Mucosa of rectum (tissue), 2 donors: ENCODE data around the gene COL23A1.

Experiments used
- H3K27ac ChIP-seq, 2 donors: one replicate each; pipeline ENCODE4 v1.7.0; 2013; ENCODE audit warnings: inconsistent platforms in 2 of 2, low read depth in 2 of 2, low read length in 2 of 2
- H3K27me3 ChIP-seq, 2 donors: one replicate each; pipeline ENCODE4 v1.7.0; 2013; ENCODE audit warnings: low read length in 2 of 2; ENCODE audit not compliant: control insufficient read depth in 2 of 2, insufficient read depth in 2 of 2
- H3K36me3 ChIP-seq, 2 donors: one replicate each; pipeline ENCODE4 v1.7.0; 2013; ENCODE audit warnings: low read length in 2 of 2; ENCODE audit not compliant: control insufficient read depth in 2 of 2, insufficient read depth in 2 of 2
- H3K4me1 ChIP-seq, 2 donors: one replicate each; pipeline ENCODE4 v1.7.0; 2013; ENCODE audit warnings: low read length in 2 of 2, mild to moderate bottlenecking in 1 of 2; ENCODE audit not compliant: control insufficient read depth in 2 of 2, insufficient read depth in 2 of 2
- H3K4me3 ChIP-seq, 2 donors: one replicate each; pipeline ENCODE4 v1.7.0; 2013; ENCODE audit warnings: low read length in 2 of 2
- H3K9ac ChIP-seq, 2 donors: one replicate each; pipeline ENCODE4 v1.7.0; 2013; ENCODE audit warnings: low read length in 2 of 2, low read depth in 1 of 2, mild to moderate bottlenecking in 1 of 2
- H3K9me3 ChIP-seq, 2 donors: one replicate each; pipeline ENCODE4 v1.7.0; 2013; ENCODE audit warnings: low read length in 2 of 2; ENCODE audit not compliant: control insufficient read depth in 2 of 2
- donor health status: healthy.
- donor health status: Normal muscosa, but diverticular disease.

The COL23A1 gene

DNA sequence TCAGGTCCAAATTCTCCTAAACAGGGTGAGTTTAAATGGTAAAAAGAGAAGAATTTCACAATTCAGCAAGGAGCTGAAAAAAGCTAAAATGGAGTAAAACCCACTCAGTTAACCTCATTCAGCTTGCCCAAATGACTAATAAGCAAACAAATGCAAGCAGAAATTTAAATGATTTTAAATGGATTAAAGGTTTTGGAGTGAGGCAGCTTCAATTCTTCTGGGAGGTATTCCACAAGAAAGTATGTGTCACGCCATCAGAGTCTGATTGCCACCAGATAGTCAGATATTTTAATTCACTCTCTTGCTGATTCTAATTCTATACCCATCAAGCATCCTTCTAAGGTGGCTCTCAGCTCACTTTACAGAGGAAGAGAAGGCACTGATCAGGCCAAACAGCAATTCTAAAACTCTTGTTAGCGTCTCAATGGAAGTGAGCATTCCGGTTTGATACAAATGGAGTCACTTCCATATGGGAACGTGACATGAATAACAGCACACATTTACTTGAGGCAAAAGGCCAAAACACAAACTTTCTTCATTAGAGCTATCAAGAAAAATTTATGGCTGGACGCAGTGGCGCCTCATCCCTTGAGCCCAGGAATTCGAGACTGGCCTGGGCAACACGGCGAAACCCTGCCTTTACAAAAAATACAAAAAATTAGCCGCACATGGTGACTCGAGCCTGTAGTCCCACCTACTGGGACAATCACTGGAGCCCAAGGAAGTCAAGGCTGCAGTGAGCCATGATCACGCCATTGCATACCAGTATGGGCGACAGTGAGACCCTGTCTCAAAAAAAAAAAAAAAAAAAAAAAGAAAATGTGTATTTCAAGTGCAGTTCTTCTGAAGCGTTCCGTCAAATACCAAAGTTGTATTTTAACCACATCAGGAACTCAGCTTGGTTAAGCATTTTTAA is 34.7 kb upstream of the COL23A1 start:
- Histone ChIP-seq H3K27me3 (no peaks in the 10 kb centered on the region), H3K9me3 (no peaks in the 10 kb centered on the region), H3K4me3 (peak overlapping the region; percentile 78 to 88), H3K27ac (no peak overlapping the region), H3K9ac (no peak overlapping the region), H3K4me1 (peaks cover 15 to 19% of the 10 kb centered on the region in 2 donors), H3K36me3 (peaks cover 26 to 27% of the 10 kb centered on the region in 2 donors)

DNA sequence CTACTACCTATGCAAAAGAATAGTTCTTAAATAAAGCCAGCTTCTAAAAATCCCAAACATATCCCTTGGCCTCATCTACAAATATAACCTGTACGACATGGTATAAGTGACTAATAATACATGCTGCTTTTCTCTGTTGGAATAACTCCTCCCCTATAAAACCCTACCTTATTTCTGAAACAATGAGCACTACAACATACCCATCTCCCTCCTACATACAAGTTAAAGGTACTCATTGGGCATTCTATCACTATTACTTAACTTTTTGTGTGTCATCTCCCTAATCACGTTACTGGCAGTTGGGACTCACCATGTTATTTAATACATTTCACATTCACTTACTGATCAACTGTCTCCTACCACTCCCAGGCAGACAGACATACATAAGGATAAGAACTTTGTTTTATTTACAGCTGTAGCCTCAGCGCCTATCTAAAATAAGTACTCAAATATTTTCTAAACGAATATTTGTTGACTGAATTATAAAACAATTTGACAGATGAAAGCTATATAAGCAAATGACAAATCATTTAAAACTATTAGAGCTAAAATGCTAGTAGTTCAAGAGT is 32.6 kb upstream of the COL23A1 start:
- peaks cover 43 to 46% of the 10 kb centered on the region in 2 donors for H3K36me3 ChIP-seq
- H3K4me1 ChIP-seq, result peaks cover 15 to 19% of the 10 kb centered on the region in 2 donors
- H3K4me3 ChIP-seq, result no peak overlapping the region
- no peak overlapping the region for H3K9ac ChIP-seq
- H3K27me3 ChIP-seq, result no peaks in the 10 kb centered on the region
- H3K27ac ChIP-seq, result no peak overlapping the region
- H3K9me3 ChIP-seq, result no peaks in the 10 kb centered on the region

DNA sequence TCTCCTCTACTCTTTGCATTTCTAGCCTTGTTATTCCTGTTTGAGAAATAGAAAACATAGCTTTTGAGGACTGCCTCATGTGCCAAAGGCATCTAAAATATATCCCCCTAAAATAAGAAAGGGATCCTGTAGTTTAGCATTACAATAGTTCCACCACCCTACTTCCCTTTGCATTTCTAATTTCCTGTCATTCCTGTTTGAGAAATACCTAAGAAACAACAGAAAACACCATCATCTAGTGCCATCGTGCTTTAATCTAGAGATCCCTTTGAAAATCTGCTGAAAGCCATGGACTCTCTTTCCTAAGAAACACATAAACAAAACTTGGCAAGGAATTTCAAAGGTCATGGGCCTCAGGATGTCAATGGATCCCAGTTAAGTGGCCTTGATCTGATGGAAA is 29.2 kb upstream of the COL23A1 start:
- no peak overlapping the region for H3K9ac ChIP-seq
- no peak overlapping the region for H3K4me3 ChIP-seq
- peaks cover under 1 to 3% of the 10 kb centered on the region in 2 donors for H3K4me1 ChIP-seq
- no peak overlapping the region for H3K27ac ChIP-seq
- H3K36me3 ChIP-seq, result peaks cover 65 to 73% of the 10 kb centered on the region in 2 donors
- no peaks in the 10 kb centered on the region for H3K27me3 ChIP-seq
- no peaks in the 10 kb centered on the region for H3K9me3 ChIP-seq

DNA sequence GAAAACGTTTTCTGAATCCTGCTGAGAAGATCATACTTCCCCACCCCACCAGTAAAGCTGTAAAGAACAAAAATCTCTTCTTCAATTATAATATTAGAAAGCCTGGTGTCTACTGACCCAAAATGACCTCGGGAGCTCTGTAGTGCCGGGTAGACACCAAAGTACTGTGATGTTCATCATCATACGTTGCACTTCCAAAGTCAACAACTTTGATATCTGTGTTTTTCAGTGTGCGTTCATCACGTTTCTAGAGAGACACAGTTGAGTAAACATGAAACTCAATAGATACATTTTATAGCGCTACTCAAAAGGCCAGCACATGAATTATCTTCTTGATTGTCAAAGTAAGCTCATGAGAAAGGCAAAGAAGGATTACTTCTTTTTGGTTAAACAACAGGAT is 22.1 kb upstream of the COL23A1 start:
- H3K9ac ChIP-seq, result no peak overlapping the region
- H3K27ac ChIP-seq, result no peak overlapping the region
- H3K27me3 ChIP-seq, result no peaks in the 10 kb centered on the region
- no peaks in the 10 kb centered on the region for H3K9me3 ChIP-seq
- H3K36me3 ChIP-seq, result peaks cover 67 to 70% of the 10 kb centered on the region in 2 donors
- no peak overlapping the region for H3K4me3 ChIP-seq
- no peaks in the 10 kb centered on the region for H3K4me1 ChIP-seq

DNA sequence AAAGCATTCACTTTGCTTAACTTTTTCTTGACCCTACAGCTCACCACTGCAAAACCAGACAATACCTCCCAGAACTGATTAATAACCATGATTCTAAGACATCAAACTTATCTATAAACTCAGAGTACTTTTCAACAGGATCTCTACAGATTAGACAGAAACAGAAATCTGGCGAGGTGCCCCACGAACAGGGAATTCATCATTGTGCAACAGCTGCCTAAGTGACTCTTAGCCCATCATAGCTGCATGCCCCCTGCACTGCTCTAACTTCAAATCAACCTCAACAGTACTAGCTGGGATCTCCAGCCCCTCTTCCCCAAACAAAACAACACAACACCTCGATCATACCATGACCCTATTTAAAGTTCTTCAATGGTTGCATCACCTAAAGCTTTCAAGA is 16.1 kb upstream of the COL23A1 start:
- no peak overlapping the region for H3K9ac ChIP-seq
- no peak overlapping the region for H3K4me3 ChIP-seq
- H3K27me3 ChIP-seq, result no peaks in the 10 kb centered on the region
- H3K36me3 ChIP-seq, result peaks cover 49 to 64% of the 10 kb centered on the region in 2 donors
- no peak overlapping the region for H3K27ac ChIP-seq
- H3K9me3 ChIP-seq, result no peaks in the 10 kb centered on the region
- no peaks in the 10 kb centered on the region for H3K4me1 ChIP-seq

DNA sequence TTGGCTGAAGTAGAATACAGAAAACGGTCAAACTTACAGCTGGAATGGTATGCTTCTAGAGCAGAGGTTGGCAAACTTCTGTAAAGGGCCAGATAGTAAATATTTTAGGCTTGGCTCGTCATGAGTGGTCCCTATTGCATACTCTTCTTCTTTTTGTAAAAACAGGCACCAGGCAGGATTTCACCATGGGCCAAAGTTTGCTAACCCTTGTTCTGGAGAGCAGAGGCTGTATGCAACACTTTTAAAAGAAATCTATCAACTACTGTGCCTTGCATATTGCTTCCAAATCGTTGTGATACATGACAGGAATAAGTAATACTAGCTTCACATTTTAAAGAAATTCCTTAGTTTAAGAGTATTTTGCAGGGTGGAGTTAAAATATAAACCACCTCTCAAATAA is 15.6 kb upstream of the COL23A1 start:
- Histone ChIP-seq H3K9me3 (no peaks in the 10 kb centered on the region), H3K27ac (no peak overlapping the region), H3K9ac (no peak overlapping the region), H3K4me3 (no peak overlapping the region), H3K27me3 (no peaks in the 10 kb centered on the region), H3K4me1 (no peaks in the 10 kb centered on the region), H3K36me3 (peaks cover 44 to 63% of the 10 kb centered on the region in 2 donors)

DNA sequence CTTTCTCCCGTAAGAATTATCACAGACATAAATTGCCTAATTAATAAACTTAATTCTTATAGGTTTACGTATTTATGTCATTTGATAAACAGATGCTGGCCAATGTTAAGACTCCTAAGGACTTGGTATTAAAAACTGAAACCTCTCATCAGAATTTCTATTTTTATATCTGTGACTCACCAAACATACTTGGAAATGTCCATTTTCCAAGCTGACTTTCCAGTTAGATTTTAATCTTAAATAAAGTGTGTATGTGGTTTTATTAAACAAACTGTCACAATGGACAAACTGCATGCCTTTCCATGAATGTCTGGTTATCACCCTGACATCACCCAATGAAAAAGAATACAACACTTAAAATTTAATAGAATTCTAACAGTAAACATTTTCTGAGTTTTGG is 12.6 kb upstream of the COL23A1 start:
- H3K9me3 ChIP-seq, result no peaks in the 10 kb centered on the region
- no peaks in the 10 kb centered on the region for H3K4me1 ChIP-seq
- no peak overlapping the region for H3K27ac ChIP-seq
- no peaks in the 10 kb centered on the region for H3K27me3 ChIP-seq
- peaks cover 31 to 51% of the 10 kb centered on the region in 2 donors for H3K36me3 ChIP-seq
- no peak overlapping the region for H3K4me3 ChIP-seq
- H3K9ac ChIP-seq, result no peak overlapping the region

DNA sequence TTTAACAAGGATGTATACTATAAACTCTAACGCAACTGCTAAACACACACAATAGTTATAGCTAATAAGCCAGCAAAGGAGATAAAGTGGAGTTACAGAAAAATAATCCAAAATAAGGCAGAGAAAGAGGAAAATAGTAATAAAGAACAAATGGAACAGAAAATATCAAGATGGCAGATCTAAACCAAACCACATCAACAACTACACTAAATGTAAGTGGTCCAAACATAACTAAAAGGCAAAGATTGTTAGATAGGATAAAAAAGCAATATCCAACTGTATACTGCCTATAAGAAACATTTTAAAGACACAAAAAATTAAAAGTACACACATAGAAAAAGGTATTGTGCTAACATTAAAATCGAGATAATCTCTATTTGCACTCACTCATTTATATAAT is 5.6 kb upstream of the COL23A1 start:
- H3K4me1 ChIP-seq, result no peaks in the 10 kb centered on the region
- H3K36me3 ChIP-seq, result peaks cover 0 to 3% of the 10 kb centered on the region in 2 donors
- no peak overlapping the region for H3K27ac ChIP-seq
- H3K9ac ChIP-seq, result no peak overlapping the region
- H3K27me3 ChIP-seq, result peaks cover 4 to 9% of the 10 kb centered on the region in 2 donors
- no peak overlapping the region for H3K4me3 ChIP-seq
- H3K9me3 ChIP-seq, result peaks cover 4 to 9% of the 10 kb centered on the region in 2 donors

DNA sequence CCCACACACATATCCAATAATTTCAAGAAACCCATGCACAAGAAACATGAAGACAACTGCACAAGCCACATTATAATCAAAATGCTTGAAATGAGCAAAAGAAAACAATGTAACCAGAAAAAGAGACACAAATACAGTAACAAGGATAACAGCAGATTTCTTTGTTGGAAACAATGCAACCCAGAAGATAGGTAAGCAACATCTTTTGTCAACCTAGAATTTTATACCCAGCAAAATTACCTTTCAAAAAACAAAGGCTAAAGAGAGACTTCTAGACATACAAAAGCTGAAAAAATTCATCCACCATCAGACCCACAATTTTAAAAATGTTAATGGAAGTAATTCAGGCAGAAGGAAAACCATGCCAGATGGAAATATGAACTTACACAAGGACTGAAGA is 5.0 kb upstream of the COL23A1 start:
- Histone ChIP-seq H3K27ac (no peak overlapping the region), H3K36me3 (no peaks in the 10 kb centered on the region), H3K4me3 (no peak overlapping the region), H3K4me1 (peaks cover 0 to 4% of the 10 kb centered on the region in 2 donors), H3K9ac (no peak overlapping the region), H3K9me3 (peaks cover 4 to 9% of the 10 kb centered on the region in 2 donors), H3K27me3 (peaks cover 4 to 11% of the 10 kb centered on the region in 2 donors)

DNA sequence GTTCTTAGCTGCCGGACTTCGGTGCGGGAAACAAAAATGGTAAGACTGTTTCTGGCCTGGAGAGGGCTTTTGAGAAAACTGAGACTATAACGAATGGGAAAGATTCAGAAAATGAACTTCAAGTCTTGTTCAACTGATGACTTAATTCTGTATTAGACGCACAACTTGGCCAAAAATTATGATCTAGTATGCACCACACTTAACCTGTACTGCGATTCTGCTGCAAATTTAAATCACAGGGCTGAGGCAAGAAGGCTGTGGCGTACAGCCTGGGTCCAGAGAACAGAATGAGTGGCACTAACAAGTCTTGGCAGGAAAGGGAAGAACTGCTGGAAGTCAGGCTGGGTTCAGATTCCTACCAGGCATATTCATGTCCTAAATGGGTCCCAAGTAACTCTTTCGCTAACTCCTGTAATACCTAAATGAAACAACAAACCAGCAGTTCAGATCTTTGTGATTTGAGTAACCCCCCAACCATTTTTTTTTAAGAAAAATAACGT is 781 bp upstream of the COL23A1 start:
- Histone ChIP-seq H3K27me3 (peaks cover 15 to 19% of the 10 kb centered on the region in 2 donors), H3K4me3 (no peak overlapping the region), H3K27ac (no peak overlapping the region), H3K4me1 (peaks cover 0 to 4% of the 10 kb centered on the region in 2 donors), H3K9me3 (peaks cover 4 to 9% of the 10 kb centered on the region in 2 donors), H3K36me3 (no peaks in the 10 kb centered on the region), H3K9ac (no peak overlapping the region)
